T-helper 2 cell (primary cell): ENCODE measurements around the gene IRAK1.
"Not testable (repeated sequence)": the region's sequence is repeated elsewhere in the genome, so short reads cannot be mapped to it uniquely, and the experiment has no call there.

ENCODE experiments used
- DNase-seq, 5 experiments: peaks; one replicate each; pipeline versions ENCODE4 v3.0.0 to v3.0.0-alpha.2; 2012 to 2022

IRAK1 gene

GRCh38 chrX:154018518-154019060 is 1.1 kb downstream of the IRAK1 start:
- peak in 1 of 5 experiments; percentile 28 for DNase-seq

- no peak for DNase-seq
Measured at GRCh38 chrX:154017766-154018517, 1.8 kb downstream of the IRAK1 start.

- no peak for DNase-seq
Measured at GRCh38 chrX:154016366-154017076, 3.2 kb downstream of the IRAK1 start.

GRCh38 chrX:154015581-154016264 is 4.0 kb downstream of the IRAK1 start:
- DNase-seq, result no peak

GRCh38 chrX:154014429-154015380 is 5.0 kb downstream of the IRAK1 start:
- no peak for DNase-seq

- DNase-seq, result peak; percentile 19 to 59 (median 38)
Measured at GRCh38 chrX:154013614-154014360, 5.9 kb downstream of the IRAK1 start.

- DNase-seq, result no peak
Measured at GRCh38 chrX:154013001-154013421, 6.7 kb downstream of the IRAK1 start.

- no peak for DNase-seq
Measured at GRCh38 chrX:154012336-154012991, 7.2 kb downstream of the IRAK1 start.

GRCh38 chrX:154011376-154012335 is 8.0 kb downstream of the IRAK1 start:
- no peak for DNase-seq

- DNase-seq, result no peak
Measured at GRCh38 chrX:154010330-154011087, 9.2 kb downstream of the IRAK1 start.

- no peak for DNase-seq
Measured at GRCh38 chrX:154008521-154008920, 11.2 kb downstream of the IRAK1 start.

- no peak for DNase-seq
Measured at GRCh38 chrX:154006947-154007346, 12.8 kb downstream of the IRAK1 start.

- DNase-seq, result no peak
Measured at GRCh38 chrX:154004315-154004714, 15.4 kb downstream of the IRAK1 start.

GRCh38 chrX:154002215-154002719 is 17.4 kb downstream of the IRAK1 start:
- DNase-seq, result peak in 2 of 5 experiments; percentile 60 to 89

GRCh38 chrX:154000051-154000450 is 19.7 kb downstream of the IRAK1 start:
- DNase-seq, result no peak

GRCh38 chrX:153999359-154000037 is 20.2 kb downstream of the IRAK1 start:
- no peak for DNase-seq

GRCh38 chrX:153995504-153995903 is 24.2 kb downstream of the IRAK1 start:
- no peak for DNase-seq

GRCh38 chrX:153994398-153994797 is 25.3 kb downstream of the IRAK1 start:
- not testable (repeated sequence) for DNase-seq
